ENCODE measurements around the gene TRIP10. TPM values are rescaled to one million over a fixed set of nuclear protein-coding genes. Genes with fewer than 3 reads are reported as not detected.

The TRIP10 gene
- total RNA-seq, 3 donors from 2014 or later: 72.8 to 121 (median 79.5) TPM

GRCh38 chr19:6717036-6717435 lies 22.4 kb upstream of the TRIP10 start:
- DNase-seq: peak in 1 of 3 donors; percentile 26
- H3K4me1 ChIP-seq (ENCODE audit: low read depth): no peaks in the 10 kb centered on the region
- no peak for TF ChIP-seq CTCF (IDR thresholded peaks at IDR 0.05)
- no peak for ATAC-seq
- H3K4me3 ChIP-seq: no peak overlapping the region
- H3K36me3 ChIP-seq (ENCODE audit: low read depth): no peaks in the 10 kb centered on the region
- intact Hi-C loops (cut with DNase I, micrococcal nuclease): no loop called here
- H3K9me3 ChIP-seq: no peaks in the 10 kb centered on the region

DNA sequence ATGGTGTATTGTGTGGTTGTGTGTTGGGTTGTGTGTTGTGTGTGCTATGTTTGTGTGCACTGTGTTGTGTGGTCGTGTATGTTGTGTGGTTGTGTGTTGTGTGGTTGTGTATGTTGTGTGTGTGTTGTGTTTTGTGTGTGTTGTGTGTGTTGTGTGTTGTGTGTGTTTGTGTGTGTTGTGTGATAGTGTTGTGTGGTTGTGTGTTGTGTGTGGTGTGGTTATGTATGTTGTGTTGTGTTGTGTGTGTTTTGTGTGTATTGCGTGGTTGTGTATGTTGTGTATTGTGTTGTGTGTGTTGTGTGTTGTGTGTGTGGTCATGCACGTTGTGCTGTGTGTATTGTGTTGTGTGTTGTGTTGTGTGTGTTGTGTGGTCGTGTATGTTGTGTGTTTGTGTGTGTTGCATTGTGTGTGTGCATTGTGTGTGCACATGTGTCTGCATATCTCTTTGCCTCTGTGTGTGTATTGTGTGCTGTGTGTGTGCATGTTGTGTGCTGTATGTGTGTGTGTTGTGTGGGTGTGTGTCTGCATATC lies 22.0 kb upstream of the TRIP10 start:
- Histone ChIP-seq H3K4me1 (ENCODE audit: low read depth) (no peaks in the 10 kb centered on the region), H3K4me3 (no peak overlapping the region), H3K9me3 (no peaks in the 10 kb centered on the region), H3K36me3 (ENCODE audit: low read depth) (no peaks in the 10 kb centered on the region)
- ATAC-seq (no peak), DNase-seq (no peak)
- intact Hi-C loops (cut with DNase I, micrococcal nuclease): no loop called here
- TF ChIP-seq CTCF (IDR thresholded peaks at IDR 0.05): no peak

- no peak for TF ChIP-seq CTCF (IDR thresholded peaks at IDR 0.05)
- peak in 1 of 3 donors; percentile 48 for DNase-seq
- ATAC-seq: no peak
- H3K4me1 ChIP-seq (ENCODE audit: low read depth): no peaks in the 10 kb centered on the region
- intact Hi-C loops (cut with DNase I, micrococcal nuclease): no loop called here
- no peaks in the 10 kb centered on the region for H3K9me3 ChIP-seq
- no peaks in the 10 kb centered on the region for H3K36me3 ChIP-seq (ENCODE audit: low read depth)
- H3K4me3 ChIP-seq: no peak overlapping the region
Observed at GRCh38 chr19:6718111-6718740, 21.3 kb upstream of the TRIP10 start.

GRCh38 chr19:6718741-6719539 lies 20.5 kb upstream of the TRIP10 start:
- DNase-seq: peak in 1 of 3 donors; percentile 66
- peak; percentile 44 for ATAC-seq
- no peak overlapping the region for H3K4me3 ChIP-seq
- no peaks in the 10 kb centered on the region for H3K36me3 ChIP-seq (ENCODE audit: low read depth)
- H3K4me1 ChIP-seq (ENCODE audit: low read depth): no peaks in the 10 kb centered on the region
- intact Hi-C loops (cut with DNase I, micrococcal nuclease): no loop called here
- H3K9me3 ChIP-seq: no peaks in the 10 kb centered on the region
- no peak for TF ChIP-seq CTCF (IDR thresholded peaks at IDR 0.05)

GRCh38 chr19:6719540-6719861 lies 20.0 kb upstream of the TRIP10 start:
- TF ChIP-seq CTCF (IDR thresholded peaks at IDR 0.05): no peak
- Histone ChIP-seq H3K36me3 (ENCODE audit: low read depth) (no peaks in the 10 kb centered on the region), H3K4me1 (ENCODE audit: low read depth) (no peaks in the 10 kb centered on the region), H3K9me3 (no peaks in the 10 kb centered on the region), H3K4me3 (no peak overlapping the region)
- no peak for ATAC-seq
- intact Hi-C loops (cut with DNase I, micrococcal nuclease): no loop called here
- DNase-seq: no peak
